Measurements from ENCODE around the gene KDM5B. TPM values are rescaled to one million over a fixed set of nuclear protein-coding genes. Genes with fewer than 3 reads are reported as not detected.
A peak's percentile ranks its signal among the peaks of the same experiment; 100 is the strongest.

The KDM5B gene
- total and polyA plus RNA-seq, 9 of the 15 experiments (the other 6 are each of a cell fraction or from before 2014, with no cell fraction given) = 15.4 to 90.6 (median 57.1) TPM

- TF ChIP-seq, protein P1, sequence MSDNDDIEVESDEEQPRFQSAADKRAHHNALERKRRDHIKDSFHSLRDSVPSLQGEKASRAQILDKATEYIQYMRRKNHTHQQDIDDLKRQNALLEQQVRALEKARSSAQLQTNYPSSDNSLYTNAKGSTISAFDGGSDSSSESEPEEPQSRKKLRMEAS (CRISPR knock-in tag; IDR thresholded peaks at IDR 0.05) = no peak
- TF ChIP-seq SIN3A (IDR thresholded peaks at IDR 0.05; ENCODE audit: borderline replicate concordance in 2 of 2, control insufficient read depth in 1 of 2, low read depth in 2 of 2, low read length in 2 of 2) = 0 out of 4 replicates have a peak, but pooled peaks of 1 of the 2 experiments have one; percentile 27
- TF ChIP-seq RBM25 (IDR thresholded peaks at IDR 0.05; ENCODE audit: low read depth, low read length, severe bottlenecking) = no peak
- TF ChIP-seq ZNF41 (CRISPR knock-in tag; conservative IDR thresholded peaks at IDR 0.05) = no peak
- TF ChIP-seq BRCA1 (IDR thresholded peaks at IDR 0.05) = no peak
- peak; percentile 89; the same call in 1 of the 2 replicates for TF ChIP-seq BRCA1 (CRISPR knock-in tag; IDR thresholded peaks at IDR 0.05)
- no peak for TF ChIP-seq ZNF280B (CRISPR knock-in tag; IDR thresholded peaks at IDR 0.05)
- no peak for TF ChIP-seq ZNF699 (CRISPR knock-in tag; IDR thresholded peaks at IDR 0.05; ENCODE audit: insufficient replicate concordance)
- no peak for TF ChIP-seq POLR2H (tag; IDR thresholded peaks at IDR 0.05; ENCODE audit: low read depth)
- TF ChIP-seq HBP1 (CRISPR knock-in tag; IDR thresholded peaks at IDR 0.05) = peak; percentile 41; the same call in 1 of the 2 replicates
- TF ChIP-seq STAT6 (CRISPR knock-in tag; IDR thresholded peaks at IDR 0.05) = no peak
- TF ChIP-seq ZNF217 (CRISPR knock-in tag; IDR thresholded peaks at IDR 0.05) = no peak
- TF ChIP-seq, protein P2, sequence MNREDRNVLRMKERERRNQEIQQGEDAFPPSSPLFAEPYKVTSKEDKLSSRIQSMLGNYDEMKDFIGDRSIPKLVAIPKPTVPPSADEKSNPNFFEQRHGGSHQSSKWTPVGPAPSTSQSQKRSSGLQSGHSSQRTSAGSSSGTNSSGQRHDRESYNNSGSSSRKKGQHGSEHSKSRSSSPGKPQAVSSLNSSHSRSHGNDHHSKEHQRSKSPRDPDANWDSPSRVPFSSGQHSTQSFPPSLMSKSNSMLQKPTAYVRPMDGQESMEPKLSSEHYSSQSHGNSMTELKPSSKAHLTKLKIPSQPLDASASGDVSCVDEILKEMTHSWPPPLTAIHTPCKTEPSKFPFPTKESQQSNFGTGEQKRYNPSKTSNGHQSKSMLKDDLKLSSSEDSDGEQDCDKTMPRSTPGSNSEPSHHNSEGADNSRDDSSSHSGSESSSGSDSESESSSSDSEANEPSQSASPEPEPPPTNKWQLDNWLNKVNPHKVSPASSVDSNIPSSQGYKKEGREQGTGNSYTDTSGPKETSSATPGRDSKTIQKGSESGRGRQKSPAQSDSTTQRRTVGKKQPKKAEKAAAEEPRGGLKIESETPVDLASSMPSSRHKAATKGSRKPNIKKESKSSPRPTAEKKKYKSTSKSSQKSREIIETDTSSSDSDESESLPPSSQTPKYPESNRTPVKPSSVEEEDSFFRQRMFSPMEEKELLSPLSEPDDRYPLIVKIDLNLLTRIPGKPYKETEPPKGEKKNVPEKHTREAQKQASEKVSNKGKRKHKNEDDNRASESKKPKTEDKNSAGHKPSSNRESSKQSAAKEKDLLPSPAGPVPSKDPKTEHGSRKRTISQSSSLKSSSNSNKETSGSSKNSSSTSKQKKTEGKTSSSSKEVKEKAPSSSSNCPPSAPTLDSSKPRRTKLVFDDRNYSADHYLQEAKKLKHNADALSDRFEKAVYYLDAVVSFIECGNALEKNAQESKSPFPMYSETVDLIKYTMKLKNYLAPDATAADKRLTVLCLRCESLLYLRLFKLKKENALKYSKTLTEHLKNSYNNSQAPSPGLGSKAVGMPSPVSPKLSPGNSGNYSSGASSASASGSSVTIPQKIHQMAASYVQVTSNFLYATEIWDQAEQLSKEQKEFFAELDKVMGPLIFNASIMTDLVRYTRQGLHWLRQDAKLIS (CRISPR knock-in tag; IDR thresholded peaks at IDR 0.05) = 0 out of 2 replicates have a peak, but pooled peaks have one; percentile 40
- TF ChIP-seq ZNF274 (IDR thresholded peaks at IDR 0.05; ENCODE audit: borderline replicate concordance, low read depth, low read length) = no peak
- no peak for TF ChIP-seq CEBPB (tag; IDR thresholded peaks at IDR 0.05)
- TF ChIP-seq SETDB1 (IDR thresholded peaks at IDR 0.05; ENCODE audit: low read length) = no peak
- 0 out of 2 replicates have a peak, but pooled peaks have one; percentile 15 for TF ChIP-seq ZNF57 (CRISPR knock-in tag; IDR thresholded peaks at IDR 0.05)
- peak; percentile 76 for TF ChIP-seq POLR2G (IDR thresholded peaks at IDR 0.05; ENCODE audit: low read depth, low read length)
These were observed 1.3 kb downstream of the KDM5B start (continued) for GRCh38 chr1:202806845-202807450.

All from K562 (cell line).